GM19193 (cell line): ENCODE results near the gene HOXD11.

ENCODE experiments used
- POLR2A ChIP-seq: IDR thresholded peaks from 4 replicates; pipeline ENCODE4 v1.6.1; 2011; ENCODE audit not compliant: insufficient read depth, insufficient read length; ENCODE audit errors: extremely low read depth

The HOXD11 gene

GRCh38 chr2:176158186-176158591, 51.1 kb downstream of the HOXD11 start:
- TF ChIP-seq POLR2A: no peak

GRCh38 chr2:176158855-176159662, 52.0 kb downstream of the HOXD11 start:
- TF ChIP-seq POLR2A: no peak
